ENCODE data around the gene GPR137B.

DNA sequence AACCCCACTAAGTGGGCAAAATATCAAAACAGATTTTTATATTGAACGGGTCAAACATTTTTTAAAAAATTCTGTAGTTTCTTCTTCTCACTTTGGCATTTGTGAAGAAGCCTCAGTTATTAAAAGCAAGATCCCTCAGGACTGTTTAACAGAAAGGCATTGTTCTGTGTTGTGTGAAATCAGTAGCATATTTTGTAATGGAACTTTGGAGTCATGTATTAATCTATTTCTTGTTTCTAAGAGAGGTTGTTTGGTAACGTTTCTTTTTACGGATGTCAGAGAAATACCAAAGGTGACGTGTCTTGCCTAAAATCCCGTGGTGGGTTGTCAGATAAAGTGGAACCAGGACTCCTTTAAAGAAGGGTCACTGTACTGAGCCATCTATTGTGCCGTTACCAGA is 23.7 kb downstream of the GPR137B start:
- TF ChIP-seq CTCF (IDR thresholded peaks at IDR 0.05 in 2 of 3, conservative IDR thresholded peaks at IDR 0.05 in 1 of 3; ENCODE audit: borderline replicate concordance in 1 of 3, insufficient read depth in 1 of 3, low read depth in 2 of 3, low read length in 2 of 3) (no peak), RAD21 (IDR thresholded peaks at IDR 0.05; ENCODE audit: low read depth) (no peak), JUND (IDR thresholded peaks at IDR 0.05) (no peak), POLR2A (IDR thresholded peaks at IDR 0.05; ENCODE audit: borderline replicate concordance, extremely low read depth, insufficient read depth, insufficient read length) (no peak), EZH2phosphoT487 (IDR thresholded peaks at IDR 0.05; ENCODE audit: borderline replicate concordance) (no peak), EZH2 (IDR thresholded peaks at IDR 0.05) (no peak), ZNF274 (IDR thresholded peaks at IDR 0.05; ENCODE audit: low read depth, low read length) (no peak), TCF7L2 (IDR thresholded peaks at IDR 0.05; ENCODE audit: borderline replicate concordance, extremely low read depth, insufficient read depth, insufficient read length) (no peak), REST (IDR thresholded peaks at IDR 0.05; ENCODE audit: low read depth) (no peak), SP1 (IDR thresholded peaks at IDR 0.05; ENCODE audit: low read depth) (no peak), CEBPB (IDR thresholded peaks at IDR 0.05; ENCODE audit: low read depth) (no peak), POLR2AphosphoS5 (IDR thresholded peaks at IDR 0.05; ENCODE audit: low read depth, low read length) (no peak), CBX3 (IDR thresholded peaks at IDR 0.05; ENCODE audit: low read depth) (no peak)
- TF ChIP-seq, protein P1, sequence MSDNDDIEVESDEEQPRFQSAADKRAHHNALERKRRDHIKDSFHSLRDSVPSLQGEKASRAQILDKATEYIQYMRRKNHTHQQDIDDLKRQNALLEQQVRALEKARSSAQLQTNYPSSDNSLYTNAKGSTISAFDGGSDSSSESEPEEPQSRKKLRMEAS (IDR thresholded peaks at IDR 0.05): no peak

Measured in HCT116 (cell line).